Measurements from ENCODE around the gene CDK5R2.
A peak's percentile ranks its signal among the peaks of the same experiment; 100 is the strongest.

Gene CDK5R2

DNA sequence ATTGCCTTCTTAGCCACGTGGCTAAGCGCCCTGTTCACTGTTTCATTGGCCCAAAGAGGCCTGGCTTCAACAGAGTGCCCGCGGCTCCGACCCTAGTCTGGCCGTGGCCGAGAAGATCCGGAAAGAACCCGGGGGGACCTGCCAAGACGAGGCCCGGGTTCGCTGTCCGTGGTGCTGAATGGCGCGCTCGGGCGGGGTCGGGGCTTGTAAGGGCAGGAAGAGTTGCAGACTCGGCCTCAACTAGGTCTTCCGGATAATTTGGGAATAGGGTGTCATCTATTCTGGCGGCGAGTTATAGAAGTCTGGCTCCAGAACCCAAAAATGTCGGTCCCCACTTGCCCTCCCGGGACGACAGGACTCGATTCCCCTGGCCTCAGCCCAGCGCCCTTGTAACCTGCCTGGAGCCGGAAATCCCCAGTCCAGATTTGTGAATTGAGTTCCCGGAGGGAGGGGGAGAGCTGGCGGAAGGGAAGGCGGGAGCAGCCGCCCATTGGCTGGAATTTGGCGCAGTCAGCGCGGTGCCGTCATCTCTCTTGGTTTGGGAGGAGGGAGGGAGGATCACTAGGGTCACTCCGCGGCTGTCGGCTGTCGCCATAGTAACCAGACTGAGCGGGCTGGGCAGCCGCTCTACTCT lies 3.5 kb downstream of the CDK5R2 start:
- DNase-seq (ENCODE audit: low spot score), result peak; percentile 36

DNA sequence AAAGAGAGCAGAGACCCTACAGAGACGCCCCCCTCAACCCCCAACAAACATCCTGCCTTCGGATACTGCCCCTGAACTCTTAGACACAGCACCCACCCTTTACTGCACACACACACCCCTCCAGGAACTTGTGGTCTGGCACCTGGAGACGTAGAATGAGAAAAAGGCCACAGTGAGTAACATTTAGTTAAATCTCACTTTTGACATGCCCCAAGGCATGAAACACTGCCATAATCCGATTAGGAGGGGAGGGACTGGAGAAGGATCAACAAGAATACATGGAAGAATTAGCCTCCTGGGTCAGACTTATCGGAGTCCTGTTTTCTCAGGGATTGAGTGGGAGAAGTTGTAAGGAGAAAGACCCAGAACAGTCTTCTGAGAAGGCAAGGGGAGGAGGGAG lies 4.1 kb downstream of the CDK5R2 start:
- DNase-seq (ENCODE audit: low spot score), result no peak

DNA sequence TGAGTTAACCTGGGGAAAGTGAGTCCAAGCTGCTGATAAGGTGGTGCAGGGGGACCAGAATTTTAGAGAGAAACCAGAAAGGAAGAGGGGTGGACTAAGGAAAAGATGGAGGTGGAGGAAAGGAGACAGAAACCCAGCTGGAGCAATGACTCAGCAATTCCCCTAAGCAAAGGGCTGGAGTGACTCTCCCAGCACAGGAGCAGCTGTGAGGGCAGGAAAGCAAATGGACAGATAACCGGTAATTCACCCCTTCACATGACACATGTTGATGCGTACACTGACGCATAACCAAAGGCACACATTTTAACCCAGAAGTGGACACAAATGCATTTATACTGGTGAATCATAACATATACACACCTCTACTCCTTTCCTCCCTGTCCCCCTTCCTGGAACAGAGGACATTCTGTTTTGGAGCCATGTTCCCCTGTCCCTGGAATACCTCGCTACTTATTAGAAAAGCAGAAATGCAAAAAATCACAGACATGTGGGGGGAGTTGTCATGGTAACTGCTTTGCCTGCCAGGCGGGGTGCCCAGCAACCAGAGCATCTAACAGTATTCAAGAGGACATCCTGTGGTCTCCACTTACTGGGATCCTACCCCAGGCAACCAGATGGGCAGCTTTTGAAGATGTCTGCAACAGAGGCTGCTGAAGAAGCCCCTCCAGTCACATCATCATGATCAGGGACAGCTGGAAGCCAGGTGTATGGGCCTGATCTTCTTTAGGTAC lies 4.7 kb downstream of the CDK5R2 start:
- no peak for DNase-seq (ENCODE audit: low spot score)

DNA sequence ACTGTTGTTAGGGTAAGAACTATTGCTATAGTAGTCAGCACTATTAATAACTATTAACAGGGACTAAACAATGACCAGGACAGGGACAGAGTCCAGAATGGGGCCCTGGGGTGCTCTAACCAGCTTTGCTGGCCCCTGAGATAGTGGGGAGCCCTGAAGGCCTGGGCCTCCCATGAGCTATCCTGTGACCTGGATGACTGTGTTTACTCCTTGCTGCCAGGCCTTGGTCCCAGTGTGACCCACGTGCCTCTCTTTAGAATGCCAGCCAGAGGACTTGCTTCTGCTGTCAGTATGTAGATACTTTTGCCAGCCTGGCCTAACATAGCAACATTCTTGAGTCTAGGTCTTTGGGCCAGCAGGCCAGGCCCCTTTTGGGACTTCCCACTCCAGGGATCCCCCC lies 11.4 kb downstream of the CDK5R2 start:
- no peak for DNase-seq (ENCODE audit: low spot score)

DNA sequence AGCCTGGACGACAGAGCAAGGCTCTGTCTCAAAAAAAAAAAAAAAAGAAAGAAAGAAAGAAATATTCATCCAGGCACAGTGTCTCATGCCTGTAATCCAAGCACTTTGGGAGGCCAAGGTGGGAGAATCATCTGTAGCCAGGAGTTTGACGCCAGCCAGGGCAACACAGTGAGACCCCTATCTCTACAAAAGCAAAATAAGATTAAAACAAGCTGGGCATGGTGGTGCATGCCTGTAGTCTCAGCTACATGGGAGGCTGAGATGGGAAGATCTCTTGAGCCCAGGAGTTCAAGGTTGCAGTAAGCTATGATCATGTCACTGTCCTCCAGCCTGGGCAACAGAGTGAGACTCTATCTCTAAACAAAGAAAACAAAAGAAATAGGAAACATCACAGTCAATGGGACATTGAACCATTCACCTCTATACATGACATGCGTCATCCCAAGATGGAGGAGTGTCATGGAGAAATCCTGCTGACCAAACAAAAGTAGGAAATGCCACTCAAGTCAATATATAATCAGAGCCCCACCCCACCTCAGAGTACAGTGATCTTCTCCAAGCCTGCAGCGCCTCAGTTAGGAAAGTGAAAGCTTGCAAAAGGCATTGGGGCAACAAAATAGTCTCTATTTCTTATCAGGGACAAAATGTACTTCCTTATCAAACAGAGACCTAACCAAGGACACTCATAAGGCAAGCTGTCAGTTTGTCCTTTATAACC lies 15.8 kb downstream of the CDK5R2 start:
- DNase-seq (ENCODE audit: low spot score), result no peak

DNA sequence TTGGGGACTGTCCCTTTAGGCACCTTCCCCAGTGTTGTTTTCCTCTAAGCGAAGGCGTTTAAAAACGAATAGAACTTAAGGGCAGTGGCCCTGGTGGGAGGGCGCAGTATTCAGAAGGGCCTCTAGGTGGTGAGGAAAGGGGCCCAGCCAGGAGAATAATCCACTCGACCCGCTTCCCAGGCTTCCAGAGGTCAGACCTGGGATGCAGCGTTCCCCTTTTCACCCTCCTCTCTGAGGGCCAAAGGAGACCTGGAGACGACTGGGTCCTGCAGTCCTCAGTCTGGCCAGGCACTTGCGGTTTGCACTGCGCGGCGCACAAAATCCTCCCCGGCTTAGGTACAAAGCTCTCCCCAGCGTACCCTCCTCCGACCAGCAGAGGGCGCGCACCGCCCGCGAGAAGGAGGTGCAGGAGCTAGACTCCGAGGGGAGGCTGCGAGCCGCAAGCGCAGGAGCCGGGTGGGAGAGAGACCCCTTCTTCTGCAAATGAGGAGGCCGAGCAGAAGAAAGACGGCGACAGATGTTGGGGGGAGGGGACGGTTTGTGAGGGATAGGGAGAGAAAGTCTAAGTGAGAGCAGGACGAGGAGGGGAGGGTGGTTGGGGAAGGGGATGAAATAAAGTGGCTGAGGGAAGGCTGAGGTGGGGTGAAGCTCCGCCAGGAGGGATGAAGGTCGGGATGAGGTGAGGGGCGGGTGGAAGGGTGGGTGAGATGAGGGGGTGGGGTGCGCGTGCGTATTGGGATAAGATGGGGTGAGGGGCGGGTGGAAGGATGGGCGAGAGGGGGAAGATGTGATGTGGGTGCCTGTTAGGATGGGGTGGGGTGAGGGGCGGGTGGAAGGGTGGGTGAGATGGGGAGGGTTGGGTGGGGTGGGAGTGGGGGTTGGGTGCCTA lies 20.6 kb downstream of the CDK5R2 start:
- peak; percentile 83 for DNase-seq (ENCODE audit: low spot score)

DNA sequence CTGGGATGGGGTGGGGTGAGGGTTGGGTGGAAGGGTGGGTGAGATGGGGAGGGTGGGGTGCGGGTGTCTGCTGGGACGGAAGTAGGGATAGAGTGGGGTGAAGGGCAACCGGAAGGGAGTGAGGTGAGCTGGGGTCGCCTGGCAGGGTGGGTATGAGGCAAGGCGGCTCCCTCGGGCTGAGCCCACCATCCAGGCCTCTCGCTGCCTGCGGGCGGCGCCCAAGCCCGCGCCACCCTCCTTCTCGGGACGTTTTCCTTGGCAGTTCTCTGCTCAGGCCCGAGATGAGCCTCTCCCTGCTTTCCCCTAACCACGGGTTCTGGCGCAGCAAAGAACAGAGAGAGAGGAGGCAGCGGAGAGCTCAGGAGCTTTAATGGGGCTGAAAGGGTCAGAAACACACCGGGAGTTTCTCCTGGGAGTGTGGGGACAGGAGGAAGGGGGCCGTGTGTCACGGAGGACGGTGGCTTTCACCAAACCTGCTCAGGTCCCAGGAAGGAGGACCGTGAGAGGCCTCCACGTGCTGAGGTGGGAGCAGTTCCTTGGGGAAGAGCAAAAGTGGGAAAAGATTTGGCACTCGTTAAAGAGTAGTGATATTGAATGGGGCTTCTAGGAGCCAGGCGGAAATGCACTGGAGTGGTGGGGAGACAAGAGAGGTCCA lies 21.4 kb downstream of the CDK5R2 start:
- no peak for DNase-seq (ENCODE audit: low spot score)

DNA sequence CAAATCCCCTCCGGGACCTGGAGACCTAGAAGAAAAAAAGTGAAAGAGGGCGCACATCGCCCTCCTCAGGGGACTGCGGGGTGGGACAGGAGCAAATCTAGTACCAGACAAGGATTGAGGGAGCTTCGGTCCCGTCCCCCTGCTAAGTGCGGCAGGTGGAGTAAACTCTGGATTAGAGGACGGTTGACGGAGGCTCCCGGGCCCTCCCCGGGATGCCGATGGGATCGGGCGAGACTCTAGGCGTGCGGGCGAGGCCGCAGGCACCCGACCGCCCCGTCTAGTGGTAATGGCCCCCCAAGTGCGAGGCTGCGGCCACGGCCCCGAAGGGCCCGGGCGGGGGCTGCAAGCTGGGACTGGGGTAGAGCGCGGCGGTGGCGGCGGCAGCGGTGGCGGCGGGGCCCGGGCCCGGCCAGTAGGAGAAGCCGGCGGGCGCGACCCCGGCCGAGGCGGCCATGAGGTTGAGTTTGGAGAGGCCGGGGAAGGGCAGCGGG lies 22.0 kb downstream of the CDK5R2 start:
- no peak for DNase-seq (ENCODE audit: low spot score)

DNA sequence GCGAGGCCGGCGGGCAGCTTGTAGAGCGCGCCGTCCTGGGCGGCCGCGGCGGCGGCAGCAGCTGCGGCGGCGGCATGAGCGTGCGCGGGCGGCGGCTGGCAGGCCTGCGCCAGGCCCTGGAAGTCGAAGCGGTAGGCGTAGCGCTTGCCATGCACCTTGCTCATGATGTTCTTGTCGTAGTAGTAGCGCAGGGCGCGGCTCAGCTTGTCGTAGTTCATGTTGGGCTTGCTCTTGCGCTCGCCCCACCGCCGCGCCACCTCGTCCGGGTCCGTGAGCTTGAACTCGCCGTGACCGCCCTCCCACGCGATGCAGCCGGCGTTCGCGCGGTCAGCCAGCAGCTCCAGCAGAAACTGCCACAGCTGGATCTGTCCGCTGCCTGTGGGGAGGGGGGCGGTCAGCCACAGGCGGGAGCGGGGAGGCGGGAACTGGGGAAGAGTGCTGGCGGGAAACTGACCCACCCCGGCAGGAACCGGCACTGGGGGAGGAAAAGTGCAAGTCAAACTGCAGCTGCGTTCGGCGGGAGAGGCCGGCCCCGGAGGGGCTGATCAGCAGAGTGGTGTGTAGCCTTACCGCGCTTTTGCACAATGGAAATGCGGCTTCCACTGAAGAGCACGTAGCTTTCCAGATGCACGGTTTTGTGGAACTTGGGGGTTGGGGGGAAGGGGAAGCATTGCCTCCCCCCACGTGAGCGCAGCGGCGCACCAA lies 22.6 kb downstream of the CDK5R2 start:
- DNase-seq (ENCODE audit: low spot score), result no peak

DNA sequence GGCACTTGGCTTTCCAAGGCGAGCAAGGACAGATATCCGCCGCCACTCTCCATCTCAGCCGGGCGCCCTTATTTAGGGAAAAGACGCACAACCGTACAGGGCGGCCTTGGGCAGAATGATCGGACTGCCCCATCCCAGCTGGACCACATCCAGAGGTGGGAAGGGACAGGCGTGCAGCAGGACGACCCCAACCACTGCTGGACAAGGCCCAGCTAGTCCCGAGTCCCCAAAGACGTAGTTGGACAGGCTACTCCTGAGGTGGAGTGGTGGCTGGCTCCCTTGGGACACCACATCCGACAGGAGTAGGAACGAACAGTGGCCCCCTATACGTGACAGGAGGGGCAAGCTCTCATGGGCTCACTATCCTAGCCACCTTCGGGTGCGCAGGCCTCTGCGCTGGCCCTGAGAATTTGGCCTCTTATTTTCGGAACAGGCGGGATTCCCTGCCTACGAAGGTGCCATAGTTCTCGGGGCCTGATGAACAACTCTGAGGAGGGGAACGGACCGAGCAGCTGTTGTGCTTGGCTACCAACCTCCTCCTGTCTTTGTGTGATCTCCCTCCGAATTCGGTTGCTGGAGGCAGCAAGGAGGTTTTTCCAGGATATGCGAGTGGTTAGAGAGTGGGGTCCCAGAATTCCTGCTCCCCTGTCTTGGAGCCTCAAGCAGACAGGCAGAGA lies 23.3 kb downstream of the CDK5R2 start:
- no peak for DNase-seq (ENCODE audit: low spot score)

DNA sequence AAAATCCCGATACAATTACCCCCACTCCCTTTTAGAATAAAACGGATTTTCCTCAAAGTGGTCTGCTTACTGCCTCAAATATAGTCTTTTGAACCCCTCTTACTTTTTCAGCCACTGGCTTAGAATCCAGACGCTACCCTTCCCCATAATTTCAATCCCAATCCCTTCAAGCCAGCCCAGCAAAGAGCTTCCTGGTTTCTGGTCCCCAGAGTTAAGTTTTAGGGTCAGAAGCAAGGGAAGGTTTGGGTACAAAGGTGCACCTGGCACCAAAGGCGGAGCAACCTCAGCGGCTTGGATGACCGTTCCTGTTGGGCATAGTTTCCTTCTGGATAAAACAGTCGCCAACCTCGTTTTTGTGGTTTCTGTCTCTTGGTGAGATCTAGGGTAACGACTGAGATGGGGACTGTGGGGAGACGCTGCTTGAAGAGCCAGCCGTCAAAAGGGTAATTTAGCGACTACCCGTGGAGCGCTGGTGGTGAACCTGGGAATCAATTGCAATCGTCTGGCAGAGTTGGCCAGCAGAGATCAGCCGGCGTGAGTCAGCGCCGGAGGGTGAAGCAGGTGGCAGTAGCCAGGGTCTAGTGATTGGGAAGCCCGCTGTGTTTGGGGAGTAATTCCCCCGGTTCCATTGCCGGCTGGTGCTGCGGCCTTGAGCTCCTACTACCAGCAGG lies 23.9 kb downstream of the CDK5R2 start:
- DNase-seq (ENCODE audit: low spot score), result no peak

DNA sequence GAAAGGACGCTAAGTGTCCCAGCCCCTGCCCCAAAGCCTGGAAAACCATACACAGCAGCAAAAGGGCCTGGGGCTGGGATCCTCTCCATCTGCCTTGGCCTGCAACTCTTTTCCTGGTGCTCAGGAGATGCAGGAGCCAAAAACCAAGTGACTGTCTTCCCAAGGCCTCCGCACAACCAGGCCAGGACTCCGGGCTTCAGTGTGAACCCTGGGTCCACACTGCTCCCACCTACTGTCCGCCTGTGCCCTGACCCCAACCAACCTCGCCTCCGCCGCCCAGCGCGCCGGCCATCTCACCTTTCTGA lies 24.4 kb downstream of the CDK5R2 start:
- DNase-seq (ENCODE audit: low spot score), result no peak

DNA sequence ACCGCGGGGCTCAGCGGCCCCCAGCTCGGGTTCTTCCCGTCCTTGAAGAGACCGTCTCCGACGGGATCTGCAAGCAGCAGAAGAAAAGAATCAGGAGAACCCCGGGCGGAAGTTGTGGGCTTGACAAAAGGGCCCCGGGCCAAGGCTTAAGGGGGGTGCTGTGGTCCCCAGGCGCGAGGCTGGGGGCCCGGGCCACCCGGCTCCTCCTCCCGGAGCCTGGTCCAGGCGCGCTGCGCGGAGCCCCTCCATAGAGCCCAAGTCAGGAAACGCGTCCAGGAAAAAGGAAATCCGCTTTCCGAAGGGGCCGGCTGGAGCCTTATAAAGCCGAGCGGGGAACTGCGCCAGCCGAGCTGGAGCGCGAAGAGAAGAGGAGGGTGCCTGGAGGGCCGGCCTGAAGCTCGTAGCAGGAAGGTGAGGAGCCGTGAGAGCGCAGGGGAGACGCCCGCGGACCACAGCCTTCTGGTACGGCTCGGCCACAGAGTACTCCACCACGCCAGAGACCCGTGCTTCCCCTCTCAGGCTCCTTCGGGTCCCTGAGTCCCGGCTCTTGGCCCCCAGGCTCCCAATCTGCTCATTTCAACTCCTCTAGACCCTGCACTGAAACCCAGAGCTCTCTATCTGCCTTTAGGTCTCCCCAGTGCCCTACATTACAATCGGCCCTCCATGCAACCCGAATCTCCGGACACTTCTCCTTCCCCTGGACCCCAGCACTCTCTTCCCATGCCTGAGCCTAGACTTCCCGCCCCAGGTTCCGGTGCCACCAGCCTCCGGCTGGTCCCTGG lies 25.0 kb downstream of the CDK5R2 start:
- no peak for DNase-seq (ENCODE audit: low spot score)

DNA sequence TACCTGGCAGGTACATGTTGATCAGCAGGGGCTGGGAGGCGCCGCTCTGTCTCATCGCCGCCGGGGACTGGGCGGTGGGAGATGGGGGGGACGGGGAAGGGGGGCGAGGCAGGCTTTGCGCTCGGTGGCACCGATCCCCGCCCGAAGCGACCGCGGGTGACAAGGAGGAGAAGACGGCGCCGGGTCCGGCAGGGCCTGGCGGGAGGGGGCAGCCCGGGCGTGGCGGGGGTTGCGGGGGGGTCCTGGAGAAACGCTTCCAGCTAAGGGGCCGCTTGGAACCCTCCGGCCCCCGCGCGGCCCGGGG lies 25.5 kb downstream of the CDK5R2 start, which contains the start of gene FEV:
Gene FEV (minus strand): TSS at position 164 of the 304 bp plus-strand sequence. CDS start 109 bp downstream, at position 55.
- DNase-seq (ENCODE audit: low spot score), result no peak

DNA sequence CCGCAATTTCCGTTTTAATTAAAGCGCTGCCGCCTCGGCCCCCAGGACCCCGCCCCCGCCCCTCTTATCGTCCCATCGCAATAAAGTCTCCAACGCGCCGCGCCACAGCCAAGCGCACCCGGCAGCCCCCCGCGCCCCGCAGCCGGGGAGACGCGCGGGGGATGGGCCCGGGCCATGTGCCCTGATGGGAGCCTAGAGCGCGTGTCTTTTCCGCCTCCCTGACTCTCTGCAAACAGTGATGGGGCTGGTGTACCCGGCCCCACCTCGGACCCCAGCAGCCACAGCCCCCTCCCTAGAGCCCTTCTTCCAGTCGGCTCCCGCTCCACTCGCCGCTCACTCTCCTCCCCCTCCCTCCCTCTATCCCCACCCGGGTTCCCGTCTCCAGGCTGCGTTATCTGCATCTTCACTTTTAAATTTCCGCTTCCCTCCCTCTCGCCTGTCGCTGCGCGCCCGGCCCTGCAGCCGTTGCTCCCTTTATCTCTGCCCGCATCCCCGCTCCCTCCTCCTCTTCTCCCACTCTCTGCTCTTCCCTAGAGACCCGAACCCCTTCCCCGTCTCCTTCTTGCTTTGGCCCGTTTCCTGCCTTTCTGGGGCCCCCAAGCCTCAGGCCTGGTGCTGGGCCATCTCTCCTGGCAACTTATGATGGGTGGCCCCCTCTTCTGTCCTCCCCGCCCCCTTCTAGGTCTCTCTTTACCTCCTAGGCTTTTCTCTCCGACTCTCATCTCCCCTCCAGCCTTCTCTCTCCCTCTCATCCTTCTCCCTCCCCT lies 26.0 kb downstream of the CDK5R2 start:
- no peak for DNase-seq (ENCODE audit: low spot score)

DNA sequence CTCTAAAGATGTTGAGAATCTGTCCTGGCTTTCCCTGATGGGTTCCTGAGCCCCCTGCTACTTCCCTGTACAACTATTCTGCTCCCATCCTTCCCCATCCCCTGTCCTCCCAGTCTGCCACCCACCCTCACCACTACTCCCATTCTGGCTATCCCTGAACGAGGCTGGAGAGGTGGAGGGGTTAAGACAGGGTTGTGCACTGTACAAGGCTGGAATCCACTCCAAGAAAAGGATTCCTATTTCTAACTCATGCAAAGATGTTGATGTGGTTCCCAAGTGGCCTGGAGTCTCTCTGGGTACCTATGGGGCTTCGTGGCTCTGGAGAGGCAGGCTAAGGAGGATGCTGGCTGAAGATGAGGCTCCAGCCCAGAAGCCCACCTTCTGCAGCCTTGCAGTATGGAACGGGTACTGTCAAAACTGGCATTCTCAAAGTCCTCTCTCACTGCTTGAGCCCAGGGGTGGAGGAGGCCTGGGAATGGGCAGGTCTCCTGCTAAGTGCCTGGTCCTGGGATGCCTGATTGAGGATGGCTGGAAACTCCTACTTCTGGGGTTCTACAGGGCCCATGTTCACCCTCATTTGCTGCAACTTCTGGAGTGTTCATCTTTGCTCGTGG lies 26.8 kb downstream of the CDK5R2 start:
- DNase-seq (ENCODE audit: low spot score), result no peak

DNA sequence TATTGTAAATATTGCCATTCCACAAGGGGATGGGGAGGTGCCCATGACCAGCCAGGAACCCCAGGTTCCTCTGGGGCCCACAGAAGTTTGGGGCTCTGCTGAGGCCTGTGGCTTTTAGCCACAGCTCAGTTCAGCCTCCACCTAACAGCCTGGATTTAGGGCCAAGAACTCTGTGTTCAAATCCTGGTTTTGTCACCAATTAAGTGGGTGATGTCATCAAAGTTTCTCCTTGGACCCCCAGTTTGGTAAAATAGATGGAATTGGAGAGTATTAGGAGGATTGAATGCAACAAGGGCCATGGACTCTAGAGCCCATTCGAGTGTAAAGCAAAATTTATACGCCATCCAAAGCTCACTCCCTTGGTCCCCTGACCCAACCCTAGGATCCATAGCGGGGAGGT lies 28.7 kb downstream of the CDK5R2 start:
- DNase-seq (ENCODE audit: low spot score), result no peak

DNA sequence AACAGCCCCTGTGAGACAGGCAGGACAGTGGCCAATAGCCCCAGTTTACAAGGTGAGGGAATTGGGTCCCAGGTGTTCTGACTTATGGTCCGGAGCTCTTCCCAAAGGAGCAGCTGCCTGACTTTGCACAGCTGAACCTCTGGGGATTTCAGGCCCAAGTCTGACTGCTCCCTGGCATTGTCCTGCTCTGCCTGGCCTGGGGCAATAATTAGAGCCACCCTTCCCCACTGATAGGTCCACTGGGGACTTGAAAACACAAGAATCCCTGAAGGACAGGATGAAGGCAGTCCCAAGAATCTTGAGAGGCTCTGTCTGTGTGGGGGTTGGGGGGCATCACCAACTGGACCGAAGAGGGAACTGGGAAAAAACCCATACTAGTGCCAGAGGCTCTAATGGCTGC lies 29.2 kb downstream of the CDK5R2 start:
- DNase-seq (ENCODE audit: low spot score), result no peak

All from CD4-positive, alpha-beta T cell treated with Interleukin-15 for 4 hours (primary cell).